ENCODE results near the gene ZNF275.
"Not testable (repeated sequence)": the region's sequence is repeated elsewhere in the genome, so short reads cannot be mapped to it uniquely, and the experiment has no call there.

ZNF275 gene

GRCh38 chrX:153388722-153389459 is 54.9 kb downstream of the ZNF275 start:
- DNase-seq, result no peak

GRCh38 chrX:153389460-153389768 is 55.5 kb downstream of the ZNF275 start:
- not testable (repeated sequence) for DNase-seq

GRCh38 chrX:153392642-153393321 is 58.8 kb downstream of the ZNF275 start:
- DNase-seq, result no peak

GRCh38 chrX:153394612-153395011 is 60.7 kb downstream of the ZNF275 start:
- DNase-seq, result no peak

- no peak for DNase-seq
Observed at GRCh38 chrX:153395613-153396319, 61.8 kb downstream of the ZNF275 start.

- no peak for DNase-seq
Observed at GRCh38 chrX:153396320-153397195, 62.6 kb downstream of the ZNF275 start.

GRCh38 chrX:153397256-153397960 is 63.5 kb downstream of the ZNF275 start:
- no peak for DNase-seq

- no peak for DNase-seq
Observed at GRCh38 chrX:153398275-153398960, 64.5 kb downstream of the ZNF275 start.

- peak; percentile 40 for DNase-seq
Observed at GRCh38 chrX:153400146-153401132, 66.5 kb downstream of the ZNF275 start.

- DNase-seq, result no peak
Observed at GRCh38 chrX:153401133-153401764, 67.3 kb downstream of the ZNF275 start, which contains the start of gene PNMA6E. Gene PNMA6E, minus strand, starts transcription at chrX:153401350. Its CDS starts 2,501 bp downstream, at chrX:153398849.

All from CD4-positive, alpha-beta T cell treated with Interleukin-15 for 1 hour (primary cell).